Measurements from ENCODE around the gene LDLRAP1.

LDLRAP1 gene

GRCh38 chr1:25607123-25607522, 63.7 kb downstream of the LDLRAP1 start:
- Mint-ChIP-seq H3K4me1 (peaks cover 5% of the 10 kb centered on the region), H3K4me3 (no peak overlapping the region), H3K27ac (no peak overlapping the region), H3K27me3 (ENCODE audit: low read depth) (peaks cover 42% of the 10 kb centered on the region), H3K9me3 (no peaks in the 10 kb centered on the region), H3K36me3 (ENCODE audit: low read depth) (no peaks in the 10 kb centered on the region)
- no peak for TF ChIP-seq CTCF (IDR thresholded peaks at IDR 0.05; ENCODE audit: unreplicated experiment in 3 of 3)

DNA sequence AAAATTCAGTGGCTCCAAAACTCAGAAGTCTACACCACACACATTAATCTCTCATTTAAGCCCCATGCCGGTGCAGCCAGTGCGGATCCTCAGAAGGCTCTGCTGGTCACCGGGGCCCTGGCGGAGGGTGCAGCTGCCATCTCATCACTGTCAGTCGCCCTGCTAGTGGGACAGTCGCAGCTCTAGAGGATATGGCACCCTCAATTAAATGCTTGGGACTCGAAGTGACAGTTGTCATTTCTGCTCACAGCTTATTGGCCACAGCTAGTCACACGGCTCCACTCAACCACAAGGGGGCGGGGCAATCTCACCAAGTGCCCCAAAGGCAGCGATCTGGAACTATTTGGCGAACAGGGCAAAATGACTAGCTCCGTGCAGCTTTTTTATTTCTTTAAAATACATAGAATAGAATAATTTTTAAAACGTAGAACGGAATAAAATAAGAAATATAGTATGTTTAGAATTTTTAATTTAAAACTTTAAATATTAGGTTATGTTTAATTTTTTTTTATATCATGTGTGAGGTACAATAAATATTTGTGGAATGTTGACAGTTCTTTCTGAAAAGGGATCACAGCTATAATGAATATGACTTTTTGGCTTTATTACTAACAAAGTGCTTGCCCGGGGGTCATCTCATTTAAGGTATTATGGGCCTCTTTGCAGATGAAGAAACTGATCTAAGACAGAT, 65.2 kb downstream of the LDLRAP1 start:
- Mint-ChIP-seq H3K4me1 (peaks cover 5% of the 10 kb centered on the region), H3K4me3 (peak overlapping the region in 2 of 3 experiments; percentile 21 to 67), H3K27me3 (ENCODE audit: low read depth) (peaks cover 57% of the 10 kb centered on the region), H3K36me3 (ENCODE audit: low read depth) (no peaks in the 10 kb centered on the region), H3K27ac (no peak overlapping the region), H3K9me3 (no peaks in the 10 kb centered on the region)
- peak; percentile 63 to 76 (median 71) for TF ChIP-seq CTCF (IDR thresholded peaks at IDR 0.05; ENCODE audit: unreplicated experiment in 3 of 3)

- no peak overlapping the region for H3K27ac Mint-ChIP-seq
- TF ChIP-seq CTCF (IDR thresholded peaks at IDR 0.05; ENCODE audit: unreplicated experiment in 3 of 3), result no peak
- H3K36me3 Mint-ChIP-seq (ENCODE audit: low read depth), result no peaks in the 10 kb centered on the region
- peaks cover 5% of the 10 kb centered on the region for H3K4me1 Mint-ChIP-seq
- no peak overlapping the region for H3K4me3 Mint-ChIP-seq
- H3K27me3 Mint-ChIP-seq (ENCODE audit: low read depth), result peaks cover 68% of the 10 kb centered on the region
- H3K9me3 Mint-ChIP-seq, result no peaks in the 10 kb centered on the region
These were observed 66.5 kb downstream of the LDLRAP1 start for GRCh38 chr1:25609921-25610320.

GRCh38 chr1:25610822-25611630, 67.6 kb downstream of the LDLRAP1 start:
- TF ChIP-seq CTCF (IDR thresholded peaks at IDR 0.05; ENCODE audit: unreplicated experiment in 3 of 3), result no peak
- H3K9me3 Mint-ChIP-seq, result no peaks in the 10 kb centered on the region
- H3K27ac Mint-ChIP-seq, result no peak overlapping the region
- peaks cover 58% of the 10 kb centered on the region for H3K27me3 Mint-ChIP-seq (ENCODE audit: low read depth)
- no peaks in the 10 kb centered on the region for H3K36me3 Mint-ChIP-seq (ENCODE audit: low read depth)
- no peak overlapping the region for H3K4me3 Mint-ChIP-seq
- peaks cover 13% of the 10 kb centered on the region for H3K4me1 Mint-ChIP-seq

DNA sequence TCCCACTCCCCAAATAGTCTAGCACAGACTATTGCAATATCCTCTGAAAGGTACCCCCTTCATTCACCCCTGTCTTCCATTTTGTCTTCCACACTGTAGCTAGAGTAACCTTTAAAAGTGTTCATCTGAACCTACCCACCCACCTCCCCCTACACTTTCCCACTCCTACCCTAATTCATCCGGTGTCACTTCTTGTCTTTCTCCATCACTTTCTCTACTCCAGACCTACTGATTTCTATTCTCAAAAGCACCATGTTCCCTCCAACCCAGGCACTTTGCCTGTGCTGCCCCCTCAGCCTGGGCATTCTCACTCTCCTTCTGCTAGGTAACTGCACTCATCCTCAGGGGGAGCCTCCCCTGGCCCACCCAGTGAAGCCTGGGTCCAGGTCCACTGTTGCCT, 68.4 kb downstream of the LDLRAP1 start:
- H3K36me3 Mint-ChIP-seq (ENCODE audit: low read depth), result no peaks in the 10 kb centered on the region
- no peak overlapping the region for H3K27ac Mint-ChIP-seq
- peaks cover 13% of the 10 kb centered on the region for H3K4me1 Mint-ChIP-seq
- TF ChIP-seq CTCF (IDR thresholded peaks at IDR 0.05; ENCODE audit: unreplicated experiment in 3 of 3), result no peak
- no peaks in the 10 kb centered on the region for H3K9me3 Mint-ChIP-seq
- H3K27me3 Mint-ChIP-seq (ENCODE audit: low read depth), result peaks cover 52% of the 10 kb centered on the region
- H3K4me3 Mint-ChIP-seq, result no peak overlapping the region
